Measurements from ENCODE around the gene CTAGE1.
"Not testable (repeated sequence)": the region's sequence is repeated elsewhere in the genome, so short reads cannot be mapped to it uniquely, and the experiment has no call there.

The CTAGE1 gene, protein sequence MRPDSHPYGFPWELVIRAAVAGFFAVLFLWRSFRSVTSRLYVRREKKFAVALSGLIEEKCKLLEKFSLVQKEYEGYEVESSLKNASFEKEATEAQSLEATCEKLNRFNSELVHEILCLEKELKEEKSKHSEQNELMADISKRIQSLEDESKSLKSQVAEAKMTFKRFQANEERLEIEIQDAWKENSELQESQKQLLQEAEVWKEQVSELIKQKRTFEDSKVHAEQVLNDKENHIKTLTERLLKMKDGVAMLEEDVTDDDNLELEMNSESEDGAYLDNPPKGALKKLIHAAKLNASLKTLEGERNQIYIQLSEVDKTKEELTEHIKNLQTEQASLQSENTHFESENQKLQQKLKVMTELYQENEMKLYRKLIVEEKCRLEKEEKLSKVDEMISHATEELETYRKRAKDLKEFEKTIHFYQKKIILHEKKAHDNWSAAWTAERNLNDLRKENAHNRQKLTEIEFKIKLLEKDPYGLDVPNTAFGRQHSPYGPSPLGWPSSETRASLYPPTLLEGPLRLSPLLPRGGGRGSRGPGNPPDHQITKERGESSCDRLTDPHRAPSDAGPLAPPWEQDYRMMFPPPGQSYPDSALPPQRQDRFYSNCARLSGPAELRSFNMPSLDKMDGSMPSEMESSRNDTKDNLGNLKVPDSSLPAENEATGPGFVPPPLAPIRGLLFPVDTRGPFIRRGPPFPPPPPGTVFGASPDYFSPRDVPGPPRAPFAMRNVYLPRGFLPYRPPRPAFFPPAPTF

DNA sequence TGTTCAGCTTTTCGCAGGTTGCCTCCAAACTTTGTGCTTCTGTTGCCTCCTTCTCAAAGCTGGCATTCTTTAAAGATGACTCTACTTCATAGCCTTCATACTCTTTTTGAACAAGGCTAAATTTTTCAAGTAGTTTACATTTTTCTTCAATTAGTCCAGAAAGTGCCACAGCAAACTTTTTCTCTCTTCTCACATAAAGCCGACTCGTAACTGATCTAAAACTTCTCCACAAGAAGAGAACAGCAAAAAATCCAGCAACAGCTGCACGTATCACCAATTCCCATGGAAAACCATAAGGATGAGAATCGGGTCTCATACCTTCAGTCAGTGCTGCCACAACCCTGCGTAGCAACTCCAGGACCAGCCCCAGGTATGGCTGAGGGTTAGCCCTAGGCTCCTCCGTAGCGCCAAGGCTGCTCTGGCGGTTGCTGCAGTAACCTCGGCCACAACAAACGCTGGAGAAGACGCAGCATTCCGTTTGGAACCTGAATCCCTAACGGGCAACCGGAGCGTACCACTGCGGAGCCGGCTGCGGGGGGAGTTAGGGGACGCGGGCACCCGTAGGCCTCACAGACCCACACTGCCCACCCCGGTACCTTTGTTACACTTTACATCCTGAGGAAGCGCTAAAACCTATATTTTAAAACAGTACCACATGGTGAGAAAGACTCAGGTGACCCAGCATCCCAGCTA is at the start of gene CTAGE1:
Gene CTAGE1 (minus strand): TSS at position 420 of the 693 bp plus-strand sequence. CDS start 104 bp downstream, at position 316.
- no peak for DNase-seq

DNA sequence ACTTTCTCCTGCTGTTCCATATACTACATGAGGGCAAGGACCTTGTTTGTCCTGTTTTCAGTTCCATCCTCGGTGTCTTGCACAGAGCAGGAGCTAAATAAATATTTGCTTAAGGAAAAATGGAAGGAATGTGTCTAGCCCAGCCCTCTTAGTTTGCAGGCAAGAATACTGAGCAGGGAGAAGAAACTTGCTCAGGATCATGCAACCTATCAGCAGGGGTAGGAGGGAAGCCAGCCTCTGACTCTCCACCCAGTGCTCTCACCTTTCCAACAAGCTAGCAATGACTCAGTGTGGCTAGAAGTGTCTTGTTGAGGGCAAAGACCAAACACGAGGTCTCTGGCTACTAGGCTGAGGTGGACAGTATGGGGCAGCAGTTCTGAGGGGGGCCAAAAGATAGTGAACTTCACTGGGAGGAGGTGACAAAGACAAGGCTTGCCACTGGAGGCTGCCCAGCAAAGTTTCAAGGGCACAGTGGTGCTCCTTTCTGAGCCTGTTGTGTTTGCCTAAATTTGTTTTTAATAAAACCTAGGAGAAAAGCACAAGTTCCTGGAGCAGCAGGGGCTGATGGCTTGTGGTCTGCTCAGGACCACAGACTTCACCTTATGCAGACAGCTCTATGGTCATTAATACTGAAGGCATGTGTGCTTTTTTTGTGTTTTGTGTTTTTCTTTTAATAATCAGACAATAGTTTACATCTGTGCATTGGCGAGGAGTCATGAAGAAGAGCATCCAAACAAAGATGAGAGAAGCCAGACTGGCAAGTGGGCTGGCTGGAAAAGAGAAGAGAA is 49.1 kb upstream of the CTAGE1 start:
- DNase-seq = no peak

DNA sequence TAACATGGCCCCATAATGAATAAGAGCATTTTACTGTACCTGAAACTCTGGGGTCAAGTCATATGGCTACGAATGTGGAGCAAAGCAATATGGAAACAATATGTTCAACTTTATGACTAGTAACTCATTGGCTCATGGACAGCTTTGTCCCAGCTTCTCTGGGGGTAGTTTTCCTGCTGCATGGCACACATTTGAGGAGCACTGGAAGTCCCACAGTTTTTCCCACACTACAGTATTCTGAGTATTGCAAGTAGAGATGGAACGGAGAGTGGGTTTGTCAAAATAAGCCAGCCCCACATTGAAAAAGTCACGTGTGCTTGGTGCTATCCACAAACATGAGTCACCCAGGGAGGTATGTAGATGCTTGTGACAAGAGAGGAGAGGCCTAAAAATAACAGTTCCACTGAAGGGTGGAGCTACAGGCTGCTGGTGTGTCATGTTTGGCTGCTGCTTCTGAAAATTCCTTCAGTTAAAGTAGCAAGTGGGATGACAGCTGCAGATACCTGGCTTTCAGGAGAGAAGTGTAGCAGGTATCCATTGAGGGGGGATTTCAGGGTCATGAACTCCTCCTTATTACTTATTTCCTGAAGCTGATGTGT is 48.2 kb upstream of the CTAGE1 start:
- no peak for DNase-seq

DNA sequence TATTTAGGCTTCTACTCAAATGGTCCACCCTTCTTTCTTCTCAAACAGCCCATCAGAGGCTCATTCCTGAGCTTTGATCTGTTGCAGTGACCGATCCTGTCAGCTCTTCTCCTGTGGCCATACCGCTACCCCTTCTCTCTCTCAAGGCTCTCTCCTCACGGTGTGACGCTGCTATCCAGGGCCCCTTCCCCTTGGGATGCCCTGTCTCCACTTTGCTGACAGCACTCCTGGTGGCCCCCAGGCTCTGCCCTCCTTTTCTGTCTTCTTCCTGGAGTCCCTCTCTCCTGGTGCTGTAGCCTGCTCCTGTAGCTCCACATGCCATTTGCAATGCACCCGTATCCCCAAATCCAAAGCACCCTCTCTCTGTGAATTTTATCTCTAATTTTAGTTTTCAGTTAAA is 45.4 kb upstream of the CTAGE1 start:
- no peak for DNase-seq

DNA sequence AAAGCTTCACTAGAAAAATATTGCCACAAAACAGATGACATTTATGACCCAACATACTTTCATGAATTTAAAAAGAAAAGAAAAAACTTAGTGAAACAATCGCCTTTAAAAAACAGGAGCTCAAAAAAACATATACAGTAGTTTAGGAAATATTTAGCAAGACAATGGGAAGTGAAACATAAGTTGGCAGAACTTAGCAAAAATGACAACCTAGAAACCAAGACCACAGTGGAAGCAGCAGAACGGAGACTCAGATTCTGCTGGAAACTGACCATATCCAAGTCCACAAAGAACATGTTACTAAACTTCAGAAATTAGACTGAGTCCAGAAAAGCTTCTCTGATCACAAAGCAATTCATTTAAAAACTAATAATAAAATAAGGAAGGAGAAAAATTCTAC is 41.8 kb upstream of the CTAGE1 start:
- DNase-seq = no peak

DNA sequence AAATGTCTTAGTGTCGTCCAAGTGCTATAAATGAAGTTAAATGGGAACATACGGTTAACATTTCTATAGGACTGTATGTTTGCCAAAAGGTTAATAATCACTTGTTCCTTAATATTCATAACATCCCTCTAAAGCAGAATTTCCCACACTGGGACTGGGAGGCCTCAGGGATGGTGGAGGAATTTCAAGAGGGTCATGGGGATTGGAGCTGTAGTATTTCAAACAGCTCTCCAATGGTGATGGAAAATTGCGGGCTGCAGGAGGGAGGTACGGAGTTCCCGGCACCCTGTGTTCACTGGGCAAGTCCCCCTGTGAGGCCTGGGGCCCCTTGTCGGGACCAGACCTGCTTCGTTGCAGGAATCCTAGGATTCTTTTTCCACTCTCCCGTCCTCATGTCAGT is 39.8 kb upstream of the CTAGE1 start:
- no peak for DNase-seq

DNA sequence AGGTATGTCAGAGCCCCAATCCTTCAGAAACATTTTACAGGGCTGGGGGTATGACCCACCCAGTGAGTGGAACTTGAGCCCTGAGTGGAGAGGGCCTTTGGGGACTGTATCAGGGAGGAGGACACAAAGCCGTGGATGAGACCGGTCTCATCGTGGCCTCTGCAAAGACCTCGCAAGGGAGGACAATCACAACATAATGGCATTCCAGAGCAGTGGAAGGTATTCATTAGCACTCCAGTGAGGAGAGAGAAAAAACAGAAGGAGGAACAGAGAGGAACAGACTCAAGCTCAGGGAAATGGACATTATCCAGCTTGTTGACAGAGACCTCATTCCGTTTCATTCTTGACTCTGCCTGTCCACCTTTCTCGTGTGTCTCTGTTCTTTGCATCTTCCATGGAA is 38.8 kb upstream of the CTAGE1 start:
- DNase-seq = no peak

DNA sequence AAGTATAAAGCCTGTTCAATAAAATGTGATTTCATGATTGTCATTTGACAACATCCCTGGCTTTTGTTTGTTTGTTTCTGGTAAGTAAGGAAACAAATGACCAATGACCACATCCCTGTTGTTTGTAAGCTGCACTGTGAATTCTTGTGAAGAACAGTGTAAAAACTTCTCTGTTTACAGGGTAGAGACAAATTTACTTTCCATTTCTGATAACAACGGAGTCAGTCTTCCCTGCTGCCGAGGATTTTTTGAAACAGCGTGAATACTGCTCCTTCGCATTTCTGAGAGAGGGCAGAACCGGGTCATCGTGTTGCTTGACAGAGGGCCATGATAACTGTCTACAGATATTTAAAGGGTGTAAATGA is 38.4 kb upstream of the CTAGE1 start:
- no peak for DNase-seq

DNA sequence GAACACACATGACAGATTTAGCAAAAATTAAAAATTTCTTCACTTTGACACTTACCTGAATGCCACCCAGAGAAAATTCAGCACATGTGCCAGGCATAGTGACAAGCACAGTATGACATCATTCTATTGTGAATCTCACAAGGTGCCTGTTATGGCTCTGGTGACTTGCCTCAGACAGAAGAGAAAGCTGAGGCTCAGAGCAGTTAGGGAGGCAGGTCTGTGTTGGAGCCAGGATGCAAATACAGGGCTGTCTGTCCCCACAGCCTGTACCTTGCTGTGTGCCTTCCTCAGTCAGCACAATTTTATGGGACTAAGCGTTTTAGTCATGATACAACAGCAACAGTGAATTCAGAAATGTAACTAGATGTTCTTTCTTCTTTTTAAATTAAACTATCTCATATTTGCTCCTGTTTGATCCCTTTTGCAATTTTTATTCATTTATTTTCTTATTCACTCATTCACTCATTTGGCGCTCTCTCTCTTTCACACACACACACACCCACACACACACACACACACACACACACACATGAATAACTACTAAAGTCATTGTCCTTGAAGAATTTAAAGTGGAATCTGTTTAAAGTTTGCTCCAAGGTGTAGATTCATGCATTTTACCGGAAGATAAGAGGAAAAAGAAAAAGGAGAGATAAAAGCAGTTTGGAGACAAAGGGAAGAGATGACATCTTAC is 37.9 kb upstream of the CTAGE1 start:
- DNase-seq = no peak

DNA sequence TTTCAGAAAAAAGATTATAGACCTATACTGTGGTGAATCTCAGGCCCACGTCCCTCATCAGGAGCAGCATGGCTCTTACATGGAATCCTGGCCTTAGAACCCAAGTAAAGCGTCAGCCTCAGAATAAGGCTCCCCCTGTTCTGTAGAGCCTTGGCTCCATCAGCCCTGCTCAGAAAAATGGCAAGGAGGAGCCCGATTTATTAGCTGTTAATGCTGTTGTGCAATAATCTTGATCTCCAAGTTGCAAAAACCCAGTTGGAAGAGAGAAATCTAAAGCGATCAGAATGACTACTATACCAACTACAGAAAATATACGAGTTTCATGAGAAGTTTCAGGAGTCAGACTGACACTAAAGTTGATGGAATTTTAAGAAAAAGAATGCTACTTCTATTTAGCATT is 35.6 kb upstream of the CTAGE1 start:
- no peak for DNase-seq

DNA sequence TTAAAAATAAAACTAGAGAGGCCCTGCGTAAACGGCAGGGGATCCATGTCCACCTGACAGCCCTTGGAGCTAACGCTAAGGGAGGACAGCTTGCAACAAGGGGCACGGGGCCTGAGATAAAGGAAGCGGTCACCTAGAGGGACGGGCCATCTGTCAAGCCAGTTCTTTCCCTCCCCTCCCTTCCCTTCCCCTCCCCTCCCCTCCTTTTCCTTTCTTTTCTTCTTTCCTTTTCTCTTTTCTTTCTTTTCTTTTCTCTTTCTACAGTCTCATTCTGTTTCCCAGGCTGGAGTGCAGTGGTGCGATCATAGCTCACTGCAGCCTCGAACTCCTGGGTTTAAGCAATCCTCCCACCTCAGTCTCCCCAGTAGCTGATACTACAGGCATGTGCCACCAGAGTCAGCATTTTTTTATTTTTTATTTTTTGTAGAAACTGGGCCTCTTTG is 34.5 kb upstream of the CTAGE1 start:
- DNase-seq = no peak

DNA sequence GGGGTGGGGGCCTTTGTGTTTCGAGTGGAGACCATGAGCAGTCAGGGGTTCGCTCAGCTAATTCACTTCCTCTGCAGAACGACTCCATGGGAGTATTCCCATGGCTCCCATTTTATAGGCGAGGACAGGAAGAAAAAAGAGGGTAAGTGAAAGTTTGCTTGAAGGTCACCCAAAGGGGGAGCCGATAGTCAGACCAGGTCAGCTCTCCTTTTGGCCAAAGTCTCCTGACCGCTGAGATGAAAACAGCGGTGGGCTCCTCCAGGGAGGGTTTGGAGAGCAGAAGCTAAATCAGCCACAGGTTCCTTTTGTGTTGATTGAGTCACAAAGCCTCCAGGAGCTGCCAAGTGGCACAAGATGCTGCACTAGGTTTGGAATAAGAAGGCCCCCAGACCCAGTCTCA is 34.1 kb upstream of the CTAGE1 start:
- DNase-seq = no peak

DNA sequence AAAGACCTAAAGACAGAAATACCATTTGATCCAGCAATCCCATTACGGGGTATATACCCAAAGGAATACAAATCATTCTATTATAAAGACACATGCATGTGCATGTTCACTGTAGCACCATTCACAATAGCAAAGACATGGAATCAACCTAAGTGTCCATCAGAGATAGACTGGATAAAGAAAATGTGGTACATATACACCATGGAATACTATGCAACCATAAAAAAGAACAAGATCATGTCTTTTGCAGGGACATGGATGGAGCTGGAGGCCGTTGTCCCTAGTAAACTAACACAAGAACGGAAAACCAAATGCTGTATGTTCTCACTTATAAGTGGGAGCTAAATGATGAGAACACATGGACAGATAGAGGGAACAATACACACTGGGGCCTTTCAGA is 33.1 kb upstream of the CTAGE1 start:
- not testable (repeated sequence) for DNase-seq

DNA sequence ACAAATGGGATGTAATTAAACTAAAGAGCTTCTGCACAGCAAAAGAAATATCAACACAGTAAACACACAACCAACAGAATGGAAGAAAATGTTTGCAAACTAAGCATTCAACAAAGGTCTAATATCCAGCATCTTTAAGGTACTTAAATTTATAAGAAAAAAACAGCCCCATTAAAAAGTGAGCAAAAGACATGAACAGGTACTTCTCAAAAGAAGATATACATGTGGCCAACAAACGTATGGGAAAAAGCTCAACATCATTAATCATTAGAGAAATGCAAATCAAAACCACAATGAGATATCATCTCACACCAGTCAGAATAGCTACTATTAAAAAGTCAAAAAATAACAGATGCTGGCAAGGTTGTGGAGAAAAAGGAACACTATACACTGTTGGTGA is 32.6 kb upstream of the CTAGE1 start:
- not testable (repeated sequence) for DNase-seq

DNA sequence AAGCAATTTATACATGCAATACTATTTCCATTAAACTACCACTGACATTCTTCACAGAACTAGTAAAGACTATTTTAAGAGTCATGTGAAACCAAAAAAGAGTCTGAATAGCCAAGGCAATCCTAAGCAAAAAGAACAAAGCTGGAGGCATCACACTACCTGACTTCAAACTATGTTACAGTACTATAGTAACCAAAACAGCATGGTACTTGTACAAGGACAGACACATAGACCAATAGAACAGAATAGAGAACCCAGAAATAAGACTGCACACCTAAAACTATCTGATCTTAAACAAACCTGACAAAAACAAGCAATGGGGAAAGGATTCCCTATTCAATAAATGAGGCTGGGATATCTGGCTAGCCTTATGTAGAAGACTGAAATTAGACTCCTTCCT is 32.0 kb upstream of the CTAGE1 start:
- not testable (repeated sequence) for DNase-seq

DNA sequence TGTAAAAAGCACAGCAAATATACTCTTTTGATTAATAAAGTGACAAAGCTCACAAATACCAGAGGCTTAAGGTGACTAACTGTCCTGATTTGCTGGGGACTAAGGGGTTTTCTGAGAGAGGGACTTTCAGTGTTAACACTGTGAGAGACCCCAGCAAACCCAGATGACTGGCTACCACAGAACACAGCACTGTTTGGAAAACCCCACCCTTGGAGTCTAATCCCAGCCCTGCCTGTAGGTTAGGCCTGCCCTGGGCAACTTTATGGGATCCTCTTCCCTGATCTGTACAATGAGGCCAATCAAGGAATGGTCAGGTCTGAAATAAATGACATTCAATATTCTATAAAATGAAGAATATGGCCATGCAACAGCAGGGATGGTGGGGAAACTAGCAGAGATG is 30.5 kb upstream of the CTAGE1 start:
- no peak for DNase-seq

DNA sequence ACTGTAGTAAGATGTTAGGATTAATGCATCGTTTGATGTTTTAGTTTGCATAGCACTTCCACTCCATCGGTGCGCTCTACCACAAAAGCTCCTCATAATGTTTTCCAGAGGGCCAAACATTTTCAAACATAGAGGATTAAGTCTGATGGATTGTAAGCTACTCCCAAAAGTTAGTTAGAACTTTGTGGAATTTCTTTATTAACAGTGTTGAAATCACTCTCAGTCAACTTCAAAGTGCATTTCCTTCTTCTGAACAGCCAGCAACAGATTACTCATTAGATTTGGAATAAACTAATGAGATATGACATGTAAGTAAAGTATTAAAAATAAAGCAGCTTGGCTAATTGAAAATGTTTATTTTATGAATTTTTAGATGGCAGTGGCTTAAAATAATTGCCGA is 30.1 kb upstream of the CTAGE1 start:
- DNase-seq = no peak

DNA sequence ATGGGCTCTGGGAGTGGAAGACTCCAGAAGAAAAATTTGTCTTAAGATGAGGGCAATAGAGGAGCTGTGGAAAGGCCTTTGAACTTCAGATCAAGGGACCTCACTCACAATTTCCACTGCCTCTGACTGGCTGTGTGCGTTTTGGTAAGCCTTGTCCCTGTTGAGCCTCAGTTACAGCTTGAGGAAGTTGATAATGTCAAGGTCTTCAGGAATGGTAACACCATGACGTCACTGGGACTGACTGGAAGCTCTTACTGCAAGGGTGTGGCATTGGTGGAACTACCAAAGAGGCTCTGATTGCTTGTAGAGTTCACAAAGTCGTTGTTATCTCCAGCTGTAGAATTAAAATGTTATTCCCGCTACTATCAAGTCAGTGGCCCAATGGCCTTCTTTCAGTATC is 29.2 kb upstream of the CTAGE1 start:
- no peak for DNase-seq

DNA sequence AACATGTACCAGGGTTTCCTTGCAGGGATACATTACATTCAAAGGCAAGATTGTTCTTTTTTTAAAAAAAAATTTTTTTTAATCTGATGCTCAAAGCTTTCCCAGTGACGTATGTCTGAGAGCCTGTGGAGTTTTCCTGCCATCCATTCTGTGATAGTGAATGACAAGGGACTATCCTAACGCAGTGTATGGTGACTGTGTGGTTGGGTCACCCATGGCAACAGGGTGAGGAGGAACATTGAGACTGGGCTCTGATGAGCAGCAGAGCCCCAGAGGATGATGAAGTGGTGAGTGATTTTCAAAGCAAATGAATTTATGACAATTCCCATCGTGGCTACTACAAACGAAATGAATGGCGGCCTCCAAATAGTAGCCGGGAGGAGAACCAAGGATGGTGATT is 28.6 kb upstream of the CTAGE1 start:
- no peak for DNase-seq

DNA sequence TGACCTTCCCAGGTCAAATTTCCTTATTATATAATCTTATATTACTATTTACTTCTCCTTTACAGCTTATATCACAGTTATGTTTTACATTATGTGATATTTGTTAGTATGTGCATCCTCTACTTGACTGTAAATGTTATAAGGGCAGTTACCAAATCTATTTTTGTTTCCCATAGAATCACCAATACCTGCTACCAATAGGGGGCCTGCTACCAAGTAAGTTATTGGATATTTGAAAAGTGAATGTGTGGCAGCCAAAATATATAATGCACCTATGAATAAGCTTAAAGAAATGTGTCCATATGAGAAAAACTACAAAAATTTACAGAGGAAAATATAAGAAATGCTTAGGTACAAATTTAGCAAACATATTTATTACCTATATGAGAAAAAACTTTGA is 23.9 kb upstream of the CTAGE1 start:
- no peak for DNase-seq

DNA sequence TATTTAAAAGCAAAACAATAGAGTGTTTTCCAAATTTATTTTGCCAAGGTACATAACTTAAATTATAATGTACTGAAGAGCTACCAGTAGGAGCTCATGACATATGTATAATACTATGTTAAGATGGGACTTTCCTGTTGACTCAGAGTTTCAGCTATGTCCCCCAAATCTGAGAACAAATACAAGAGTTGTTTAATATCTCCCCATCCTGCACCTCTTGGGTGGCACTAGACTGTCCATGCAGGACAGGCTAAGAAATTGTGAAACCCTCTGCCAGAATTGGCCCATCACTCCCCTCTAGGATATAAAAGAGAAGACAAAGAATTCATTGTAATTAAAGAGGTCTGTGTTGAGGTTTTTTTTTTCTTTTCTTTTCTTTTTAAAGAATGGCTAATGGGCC is 21.7 kb upstream of the CTAGE1 start:
- no peak for DNase-seq

DNA sequence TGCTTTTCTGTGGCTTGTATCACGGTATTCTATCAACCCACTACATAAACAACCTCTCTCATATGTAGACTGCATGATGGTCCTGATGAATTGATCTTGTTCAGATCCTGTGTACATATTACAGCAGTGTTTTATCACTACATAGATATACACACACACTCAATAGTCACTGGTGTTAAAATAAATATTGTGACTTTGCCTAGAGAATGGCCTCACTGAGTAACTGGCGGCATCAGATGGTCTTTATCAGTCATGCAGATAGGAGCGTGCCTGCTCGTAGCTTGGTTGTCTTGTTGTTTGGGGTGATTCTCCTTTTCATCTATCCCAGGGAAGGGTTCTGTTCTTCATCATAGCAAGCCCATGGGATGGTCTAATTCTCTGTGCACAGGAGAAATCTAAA is 18.4 kb upstream of the CTAGE1 start:
- DNase-seq = no peak

Data from NCI-H1930 (cell line).